Uterus (tissue), 2 donors: ENCODE data around the gene RSRC1.

Experiments used
- POLR2A ChIP-seq, 2 donors: fragments of 450-650 bp; IDR thresholded peaks; one replicate each; pipeline ENCODE4 v1.6.1; 2016; ENCODE audit warnings: antibody characterized with exemption in 2 of 2, mild to moderate bottlenecking in 1 of 2, moderate library complexity in 1 of 2
- TF ChIP-seq, protein P1 (sequence below), 4 experiments: fragments of 200-600 bp in 2 of 4; fragments of 450-650 bp in 2 of 4; sonication (generic) in 2 of 4; IDR thresholded peaks; one replicate each; pipeline ENCODE4 v1.5.1; 2016 to 2019; ENCODE audit warnings: antibody characterized with exemption in 4 of 4, mild to moderate bottlenecking in 2 of 4, moderate library complexity in 1 of 4

DNA sequence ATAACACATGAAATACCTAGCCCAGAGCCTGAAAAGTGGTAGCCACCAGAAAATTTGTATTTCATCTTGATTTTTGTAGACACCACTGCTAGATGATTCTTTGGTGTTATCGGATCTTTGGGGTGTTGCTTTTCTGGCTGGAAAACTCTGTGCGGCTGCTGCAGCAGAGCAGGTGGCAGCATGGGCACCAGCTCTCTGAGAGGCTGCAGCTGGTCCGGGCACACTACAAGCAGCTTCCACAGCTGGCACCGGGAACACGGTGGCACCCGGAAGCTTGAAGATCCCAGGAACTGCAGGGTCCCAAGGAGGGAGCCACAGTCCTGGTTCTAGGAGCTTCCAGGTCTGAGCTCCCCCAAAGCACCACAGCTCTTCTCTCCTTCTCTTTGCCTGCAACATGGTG is 249.4 kb downstream of the RSRC1 start:
- TF ChIP-seq POLR2A (IDR thresholded peaks at IDR 0.05), result no peak
- TF ChIP-seq, protein P1, sequence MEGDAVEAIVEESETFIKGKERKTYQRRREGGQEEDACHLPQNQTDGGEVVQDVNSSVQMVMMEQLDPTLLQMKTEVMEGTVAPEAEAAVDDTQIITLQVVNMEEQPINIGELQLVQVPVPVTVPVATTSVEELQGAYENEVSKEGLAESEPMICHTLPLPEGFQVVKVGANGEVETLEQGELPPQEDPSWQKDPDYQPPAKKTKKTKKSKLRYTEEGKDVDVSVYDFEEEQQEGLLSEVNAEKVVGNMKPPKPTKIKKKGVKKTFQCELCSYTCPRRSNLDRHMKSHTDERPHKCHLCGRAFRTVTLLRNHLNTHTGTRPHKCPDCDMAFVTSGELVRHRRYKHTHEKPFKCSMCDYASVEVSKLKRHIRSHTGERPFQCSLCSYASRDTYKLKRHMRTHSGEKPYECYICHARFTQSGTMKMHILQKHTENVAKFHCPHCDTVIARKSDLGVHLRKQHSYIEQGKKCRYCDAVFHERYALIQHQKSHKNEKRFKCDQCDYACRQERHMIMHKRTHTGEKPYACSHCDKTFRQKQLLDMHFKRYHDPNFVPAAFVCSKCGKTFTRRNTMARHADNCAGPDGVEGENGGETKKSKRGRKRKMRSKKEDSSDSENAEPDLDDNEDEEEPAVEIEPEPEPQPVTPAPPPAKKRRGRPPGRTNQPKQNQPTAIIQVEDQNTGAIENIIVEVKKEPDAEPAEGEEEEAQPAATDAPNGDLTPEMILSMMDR (IDR thresholded peaks at IDR 0.05), result no peak
